Measurements from ENCODE around the gene REST.

Gene REST

GRCh38 chr4:56995525-56995924, 87.8 kb downstream of the REST start:
- TF ChIP-seq, protein P1, sequence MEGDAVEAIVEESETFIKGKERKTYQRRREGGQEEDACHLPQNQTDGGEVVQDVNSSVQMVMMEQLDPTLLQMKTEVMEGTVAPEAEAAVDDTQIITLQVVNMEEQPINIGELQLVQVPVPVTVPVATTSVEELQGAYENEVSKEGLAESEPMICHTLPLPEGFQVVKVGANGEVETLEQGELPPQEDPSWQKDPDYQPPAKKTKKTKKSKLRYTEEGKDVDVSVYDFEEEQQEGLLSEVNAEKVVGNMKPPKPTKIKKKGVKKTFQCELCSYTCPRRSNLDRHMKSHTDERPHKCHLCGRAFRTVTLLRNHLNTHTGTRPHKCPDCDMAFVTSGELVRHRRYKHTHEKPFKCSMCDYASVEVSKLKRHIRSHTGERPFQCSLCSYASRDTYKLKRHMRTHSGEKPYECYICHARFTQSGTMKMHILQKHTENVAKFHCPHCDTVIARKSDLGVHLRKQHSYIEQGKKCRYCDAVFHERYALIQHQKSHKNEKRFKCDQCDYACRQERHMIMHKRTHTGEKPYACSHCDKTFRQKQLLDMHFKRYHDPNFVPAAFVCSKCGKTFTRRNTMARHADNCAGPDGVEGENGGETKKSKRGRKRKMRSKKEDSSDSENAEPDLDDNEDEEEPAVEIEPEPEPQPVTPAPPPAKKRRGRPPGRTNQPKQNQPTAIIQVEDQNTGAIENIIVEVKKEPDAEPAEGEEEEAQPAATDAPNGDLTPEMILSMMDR (conservative IDR thresholded peaks at IDR 0.05; ENCODE audit: low read length): no peak
- no peak overlapping the region for H3K4me3 ChIP-seq (ENCODE audit: low read length)
- DNase-seq (ENCODE audit: low read depth): peak; percentile 94

- no peak overlapping the region for H3K4me3 ChIP-seq (ENCODE audit: low read length)
- DNase-seq (ENCODE audit: low read depth): no peak
- TF ChIP-seq, protein P1 (conservative IDR thresholded peaks at IDR 0.05; ENCODE audit: low read length): no peak
Observed at GRCh38 chr4:56999751-57000150, 92.1 kb downstream of the REST start.

- no peak for DNase-seq (ENCODE audit: low read depth)
- no peak overlapping the region for H3K4me3 ChIP-seq (ENCODE audit: low read length)
- TF ChIP-seq, protein P1 (conservative IDR thresholded peaks at IDR 0.05; ENCODE audit: low read length): no peak
Observed at GRCh38 chr4:57013543-57014120, 105.9 kb downstream of the REST start.
